ENCODE data around the gene MAPK11. TPM values are rescaled to one million over a fixed set of nuclear protein-coding genes. Genes with fewer than 3 reads are reported as not detected.

MAPK11 gene
- total RNA-seq, 2 donors from 2014 or later: 11.4 to 14.1 TPM

- no peaks in the 10 kb centered on the region for H3K27me3 ChIP-seq (replicated peaks; ENCODE audit: insufficient read depth)
- no peak for TF ChIP-seq POLR2A (IDR thresholded peaks at IDR 0.05)
- no peak for TF ChIP-seq POLR2AphosphoS5 (IDR thresholded peaks at IDR 0.05)
- no peak for TF ChIP-seq CTCF (IDR thresholded peaks at IDR 0.05)
- H3K4me1 ChIP-seq (replicated peaks): no peaks in the 10 kb centered on the region
- intact Hi-C loops (cut with DNase I): no loop called here
- H3K4me3 ChIP-seq: no peak overlapping the region
- no peaks in the 10 kb centered on the region for H3K9me3 ChIP-seq
- no peak overlapping the region for H3K27ac ChIP-seq
- DNase-seq (ENCODE audit: low spot score): no peak
- 90% methylated on average over 4 of the region's 7 CpGs for WGBS
- no peaks in the 10 kb centered on the region for H3K36me3 ChIP-seq
Observed at GRCh38 chr22:50317674-50318073, 47.5 kb upstream of the MAPK11 start.

- Histone ChIP-seq H3K27ac (no peak overlapping the region), H3K4me1 (replicated peaks) (no peaks in the 10 kb centered on the region), H3K36me3 (no peaks in the 10 kb centered on the region), H3K9me3 (no peaks in the 10 kb centered on the region), H3K27me3 (replicated peaks; ENCODE audit: insufficient read depth) (no peaks in the 10 kb centered on the region), H3K4me3 (no peak overlapping the region)
- 78% methylated on average over 9 of the region's 9 CpGs for WGBS
- intact Hi-C loops (cut with DNase I): no loop called here
- TF ChIP-seq POLR2A (IDR thresholded peaks at IDR 0.05) (no peak), POLR2AphosphoS5 (IDR thresholded peaks at IDR 0.05) (no peak), CTCF (IDR thresholded peaks at IDR 0.05) (no peak)
- DNase-seq (ENCODE audit: low spot score): no peak
Observed at GRCh38 chr22:50317178-50317577, 47.0 kb upstream of the MAPK11 start.

- Histone ChIP-seq H3K4me1 (replicated peaks) (no peaks in the 10 kb centered on the region), H3K27me3 (replicated peaks; ENCODE audit: insufficient read depth) (no peaks in the 10 kb centered on the region), H3K36me3 (no peaks in the 10 kb centered on the region), H3K4me3 (no peak overlapping the region), H3K27ac (no peak overlapping the region), H3K9me3 (no peaks in the 10 kb centered on the region)
- intact Hi-C loops (cut with DNase I): no loop called here
- TF ChIP-seq POLR2A (IDR thresholded peaks at IDR 0.05): no peak
- no peak for TF ChIP-seq POLR2AphosphoS5 (IDR thresholded peaks at IDR 0.05)
- TF ChIP-seq CTCF (IDR thresholded peaks at IDR 0.05): no peak
- no peak for DNase-seq (ENCODE audit: low spot score)
- whole genome bisulfite sequencing: 91% methylated on average over 28 of the region's 45 CpGs
Observed at GRCh38 chr22:50316114-50317065, 46.2 kb upstream of the MAPK11 start.

GRCh38 chr22:50315289-50316113 lies 45.3 kb upstream of the MAPK11 start:
- H3K27ac ChIP-seq: no peak overlapping the region
- H3K4me3 ChIP-seq: no peak overlapping the region
- TF ChIP-seq CTCF (IDR thresholded peaks at IDR 0.05) (no peak), POLR2AphosphoS5 (IDR thresholded peaks at IDR 0.05) (no peak), POLR2A (IDR thresholded peaks at IDR 0.05) (no peak)
- H3K9me3 ChIP-seq: no peaks in the 10 kb centered on the region
- WGBS: 92% methylated on average over 18 of the region's 18 CpGs
- H3K4me1 ChIP-seq (replicated peaks): no peaks in the 10 kb centered on the region
- intact Hi-C loops (cut with DNase I): no loop called here
- no peaks in the 10 kb centered on the region for H3K36me3 ChIP-seq
- no peak for DNase-seq (ENCODE audit: low spot score)
- H3K27me3 ChIP-seq (replicated peaks; ENCODE audit: insufficient read depth): no peaks in the 10 kb centered on the region

All from prostate gland (tissue), 2 donors.